NT2/D1 (cell line): Measurements from ENCODE around the gene KLF13.
A peak's percentile ranks its signal among the peaks of the same experiment; 100 is the strongest.

Experiments used
- DNase-seq: peaks from one replicate; pipeline ENCODE4 v3.0.0-alpha.2; 2011; ENCODE audit warnings: low read depth, low spot score
- H3K27me3 ChIP-seq: 2 replicates; pipeline ENCODE4 v1.6.0; 2011; ENCODE audit warnings: mild to moderate bottlenecking; ENCODE audit not compliant: insufficient read length, insufficient read depth
- H3K36me3 ChIP-seq: 2 replicates; pipeline ENCODE4 v1.6.1; 2011; ENCODE audit warnings: mild to moderate bottlenecking, low read length, mixed read lengths; ENCODE audit not compliant: insufficient read depth, insufficient read length
- H3K4me1 ChIP-seq: 2 replicates; pipeline ENCODE4 v1.5.1; 2011; ENCODE audit not compliant: insufficient read depth, insufficient read length
- H3K4me3 ChIP-seq: 2 replicates; pipeline ENCODE4 v1.5.1; 2011; ENCODE audit warnings: low read depth; ENCODE audit not compliant: insufficient read length
- H3K9ac ChIP-seq: 2 replicates; pipeline ENCODE4 v1.6.0; 2011; ENCODE audit warnings: low read depth; ENCODE audit not compliant: insufficient read length
- H3K9me3 ChIP-seq: 2 replicates; pipeline ENCODE4 v1.5.1; 2011; ENCODE audit warnings: mild to moderate bottlenecking, low read length; ENCODE audit not compliant: insufficient read depth
- SUZ12 ChIP-seq: IDR thresholded peaks from 2 replicates; pipeline ENCODE4 v1.6.1; 2011; ENCODE audit not compliant: insufficient read length, insufficient read depth; ENCODE audit errors: extremely low read depth
- YY1 ChIP-seq: IDR thresholded peaks from 2 replicates; pipeline ENCODE4 v1.6.1; 2011; ENCODE audit not compliant: insufficient read length, insufficient read depth
- ZNF274 ChIP-seq: IDR thresholded peaks from 2 replicates; pipeline ENCODE4 v1.6.1; 2011; ENCODE audit warnings: mild to moderate bottlenecking, low read depth, low read length

Gene KLF13

GRCh38 chr15:31305375-31305774, 21.3 kb upstream of the KLF13 start:
- H3K4me1 ChIP-seq: peaks cover 41% of the 10 kb centered on the region

GRCh38 chr15:31305796-31306425, 20.7 kb upstream of the KLF13 start:
- H3K27me3 ChIP-seq: no peaks in the 10 kb centered on the region
- peak overlapping the region; percentile 24 for H3K9ac ChIP-seq
- TF ChIP-seq YY1 (no peak), ZNF274 (no peak), SUZ12 (no peak)
- no peaks in the 10 kb centered on the region for H3K9me3 ChIP-seq
- no peak overlapping the region for H3K4me3 ChIP-seq
- DNase-seq: no peak
- H3K4me1 ChIP-seq: peaks cover 40% of the 10 kb centered on the region
- H3K36me3 ChIP-seq: no peaks in the 10 kb centered on the region

More at GRCh38 chr15:31305375-31305774, 21.3 kb upstream of the KLF13 start:
- no peak for TF ChIP-seq YY1
- TF ChIP-seq ZNF274: no peak
- no peak for TF ChIP-seq SUZ12
- no peak overlapping the region for H3K4me3 ChIP-seq
- no peak overlapping the region for H3K9ac ChIP-seq
- no peak for DNase-seq
- H3K36me3 ChIP-seq: no peaks in the 10 kb centered on the region
- no peaks in the 10 kb centered on the region for H3K27me3 ChIP-seq
- H3K9me3 ChIP-seq: no peaks in the 10 kb centered on the region

GRCh38 chr15:31306426-31307269, 20.0 kb upstream of the KLF13 start:
- DNase-seq: peak; percentile 92
- Histone ChIP-seq H3K4me1 (peaks cover 34% of the 10 kb centered on the region), H3K9me3 (no peaks in the 10 kb centered on the region), H3K36me3 (no peaks in the 10 kb centered on the region), H3K9ac (peak overlapping the region; percentile 24), H3K4me3 (no peak overlapping the region), H3K27me3 (no peaks in the 10 kb centered on the region)
- TF ChIP-seq YY1 (no peak), ZNF274 (no peak), SUZ12 (no peak)

- TF ChIP-seq ZNF274 (no peak), SUZ12 (no peak), YY1 (no peak)
- H3K9me3 ChIP-seq: no peaks in the 10 kb centered on the region
- peaks cover 32% of the 10 kb centered on the region for H3K4me1 ChIP-seq
Measured at GRCh38 chr15:31307270-31308184, 19.1 kb upstream of the KLF13 start.

GRCh38 chr15:31308185-31308639, 18.4 kb upstream of the KLF13 start:
- TF ChIP-seq SUZ12: no peak
- TF ChIP-seq YY1: no peak
- no peak for TF ChIP-seq ZNF274
- no peaks in the 10 kb centered on the region for H3K36me3 ChIP-seq
- no peak overlapping the region for H3K9ac ChIP-seq
- no peak for DNase-seq
- H3K4me3 ChIP-seq: no peak overlapping the region
- H3K9me3 ChIP-seq: no peaks in the 10 kb centered on the region
- peaks cover 29% of the 10 kb centered on the region for H3K4me1 ChIP-seq
- no peaks in the 10 kb centered on the region for H3K27me3 ChIP-seq

More at GRCh38 chr15:31307270-31308184, 19.1 kb upstream of the KLF13 start:
- no peak for DNase-seq
- Histone ChIP-seq H3K9ac (peak overlapping the region; percentile 50), H3K4me3 (no peak overlapping the region), H3K27me3 (no peaks in the 10 kb centered on the region), H3K36me3 (no peaks in the 10 kb centered on the region)

- Histone ChIP-seq H3K4me3 (no peak overlapping the region), H3K27me3 (no peaks in the 10 kb centered on the region), H3K4me1 (peaks cover 21% of the 10 kb centered on the region), H3K9me3 (no peaks in the 10 kb centered on the region), H3K36me3 (no peaks in the 10 kb centered on the region), H3K9ac (no peak overlapping the region)
- no peak for TF ChIP-seq ZNF274
- no peak for TF ChIP-seq YY1
- no peak for TF ChIP-seq SUZ12
- DNase-seq: no peak
Measured at GRCh38 chr15:31309893-31310606, 16.6 kb upstream of the KLF13 start.
